Measurements from ENCODE around the gene PTPRG.

Gene PTPRG

DNA sequence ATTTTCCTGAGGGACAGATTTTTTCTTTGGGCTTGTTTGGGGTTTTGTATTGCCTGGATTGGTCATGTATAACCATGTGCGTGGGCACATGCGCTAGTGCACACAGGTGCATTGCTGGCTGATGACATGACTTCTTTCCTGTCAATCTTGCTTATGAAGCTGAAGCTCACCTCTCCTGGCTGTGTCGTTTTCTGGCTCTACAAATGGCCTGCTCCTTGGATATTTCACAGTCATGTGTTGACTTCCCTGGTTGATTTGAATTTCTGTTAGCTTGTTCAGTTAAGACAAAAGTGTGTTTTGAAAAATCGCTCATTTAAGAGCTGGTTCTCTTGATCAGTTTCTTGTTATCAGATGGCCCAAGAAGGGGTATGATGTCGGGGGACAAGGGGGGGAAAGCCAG is 11.5 kb downstream of the PTPRG start:
- H3K9me3 Mint-ChIP-seq, result no peaks in the 10 kb centered on the region
- H3K4me1 Mint-ChIP-seq, result no peaks in the 10 kb centered on the region
- no peak overlapping the region for H3K27ac Mint-ChIP-seq
- ATAC-seq, result no peak
- DNase-seq (ENCODE audit: low spot score in 2 of 2), result no peak
- H3K36me3 Mint-ChIP-seq, result no peaks in the 10 kb centered on the region
- no peak overlapping the region for H3K4me3 Mint-ChIP-seq

GRCh38 chr3:61573441-61573840 is 12.1 kb downstream of the PTPRG start:
- Mint-ChIP-seq H3K4me1 (no peaks in the 10 kb centered on the region), H3K4me3 (no peak overlapping the region), H3K36me3 (no peaks in the 10 kb centered on the region), H3K27ac (no peak overlapping the region), H3K9me3 (no peaks in the 10 kb centered on the region)
- DNase-seq (ENCODE audit: low spot score in 2 of 2) (no peak), ATAC-seq (no peak)

GRCh38 chr3:61574854-61575253 is 13.5 kb downstream of the PTPRG start:
- no peak overlapping the region for H3K27ac Mint-ChIP-seq
- DNase-seq (ENCODE audit: low spot score in 2 of 2) (no peak), ATAC-seq (no peak)
- H3K4me1 Mint-ChIP-seq, result no peaks in the 10 kb centered on the region
- H3K36me3 Mint-ChIP-seq, result no peaks in the 10 kb centered on the region
- H3K4me3 Mint-ChIP-seq, result no peak overlapping the region
- no peaks in the 10 kb centered on the region for H3K9me3 Mint-ChIP-seq

DNA sequence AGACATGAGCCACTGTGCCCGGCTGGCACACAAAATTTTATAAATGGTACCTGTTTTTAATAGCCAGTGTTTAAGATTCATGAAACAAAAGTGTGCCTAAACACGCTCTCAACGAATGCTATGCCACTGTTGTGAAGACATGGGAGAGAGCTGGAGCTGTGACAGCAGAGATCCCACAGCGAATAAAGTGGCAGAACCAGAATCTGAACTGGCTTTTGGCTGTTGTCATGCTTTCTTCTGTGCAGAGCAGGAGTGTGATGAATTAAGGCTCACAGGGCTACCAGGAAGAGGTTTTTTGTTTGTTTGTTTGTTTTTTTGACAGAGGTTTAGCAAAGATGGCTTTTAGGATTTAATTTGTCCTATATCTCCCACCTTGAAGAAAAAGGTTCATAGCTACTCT is 14.5 kb downstream of the PTPRG start:
- Mint-ChIP-seq H3K4me3 (no peak overlapping the region), H3K36me3 (no peaks in the 10 kb centered on the region), H3K4me1 (no peaks in the 10 kb centered on the region), H3K27ac (no peak overlapping the region), H3K9me3 (no peaks in the 10 kb centered on the region)
- DNase-seq (ENCODE audit: low spot score in 2 of 2), result no peak
- ATAC-seq, result no peak

DNA sequence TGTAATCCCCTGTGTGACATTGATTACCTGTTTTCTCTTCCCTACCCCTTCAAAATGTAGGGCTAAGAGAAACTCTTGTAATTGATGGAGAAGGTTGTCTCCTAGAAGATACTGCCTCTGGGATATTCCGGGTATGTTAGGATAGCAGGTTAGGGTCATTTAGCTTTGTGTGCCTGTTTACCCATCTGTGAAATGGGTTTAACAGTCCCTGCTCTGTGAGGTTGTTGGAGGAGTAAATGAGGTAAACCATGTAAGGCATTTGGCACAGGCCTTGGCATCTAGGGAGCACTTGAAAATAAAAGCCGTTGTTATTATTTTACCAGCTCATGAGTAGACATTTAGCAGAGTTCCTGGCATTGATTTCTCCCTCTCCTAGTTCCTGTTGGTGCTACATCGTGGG is 16.4 kb downstream of the PTPRG start:
- no peaks in the 10 kb centered on the region for H3K36me3 Mint-ChIP-seq
- DNase-seq (ENCODE audit: low spot score in 2 of 2) (no peak), ATAC-seq (no peak)
- no peak overlapping the region for H3K4me3 Mint-ChIP-seq
- no peaks in the 10 kb centered on the region for H3K9me3 Mint-ChIP-seq
- H3K4me1 Mint-ChIP-seq, result no peaks in the 10 kb centered on the region
- no peak overlapping the region for H3K27ac Mint-ChIP-seq

- Mint-ChIP-seq H3K9me3 (peaks cover 3% of the 10 kb centered on the region), H3K4me1 (no peaks in the 10 kb centered on the region), H3K4me3 (no peak overlapping the region), H3K36me3 (no peaks in the 10 kb centered on the region), H3K27ac (no peak overlapping the region)
- DNase-seq (ENCODE audit: low spot score in 2 of 2) (no peak), ATAC-seq (no peak)
Measured at GRCh38 chr3:61578667-61579367, 17.4 kb downstream of the PTPRG start.

DNA sequence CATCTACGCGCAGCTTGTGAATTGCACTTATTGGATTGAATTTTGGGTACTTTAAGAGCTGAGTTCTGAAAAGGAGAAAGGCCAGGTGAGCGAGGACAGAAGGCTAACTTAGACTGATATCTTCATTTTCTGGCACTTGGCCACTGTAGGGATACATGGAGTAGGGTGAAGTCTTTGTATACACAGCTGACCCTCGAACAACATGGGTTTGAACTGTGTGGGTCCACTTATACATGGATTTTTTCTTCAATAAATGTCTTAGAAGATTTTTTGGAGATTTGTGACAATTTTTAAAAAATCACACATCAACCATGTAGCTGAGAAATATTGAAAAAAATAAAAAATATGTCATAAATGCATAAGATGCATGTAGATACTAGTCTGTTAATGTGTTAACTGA is 18.3 kb downstream of the PTPRG start:
- DNase-seq (ENCODE audit: low spot score in 2 of 2) (no peak), ATAC-seq (no peak)
- H3K36me3 Mint-ChIP-seq, result no peaks in the 10 kb centered on the region
- H3K27ac Mint-ChIP-seq, result no peak overlapping the region
- H3K4me1 Mint-ChIP-seq, result no peaks in the 10 kb centered on the region
- peaks cover 3% of the 10 kb centered on the region for H3K9me3 Mint-ChIP-seq
- no peak overlapping the region for H3K4me3 Mint-ChIP-seq

GRCh38 chr3:61580982-61581643 is 19.7 kb downstream of the PTPRG start:
- Mint-ChIP-seq H3K27ac (no peak overlapping the region), H3K36me3 (no peaks in the 10 kb centered on the region), H3K4me3 (no peak overlapping the region), H3K4me1 (no peaks in the 10 kb centered on the region), H3K9me3 (peaks cover 3% of the 10 kb centered on the region)
- ATAC-seq (no peak), DNase-seq (ENCODE audit: low spot score in 2 of 2) (no peak)

GRCh38 chr3:61582287-61582686 is 20.9 kb downstream of the PTPRG start:
- peaks cover 3% of the 10 kb centered on the region for H3K9me3 Mint-ChIP-seq
- H3K36me3 Mint-ChIP-seq, result no peaks in the 10 kb centered on the region
- DNase-seq (ENCODE audit: low spot score in 2 of 2), result no peak
- H3K4me1 Mint-ChIP-seq, result no peaks in the 10 kb centered on the region
- no peak overlapping the region for H3K4me3 Mint-ChIP-seq
- no peak overlapping the region for H3K27ac Mint-ChIP-seq
- ATAC-seq, result no peak

- Mint-ChIP-seq H3K4me3 (no peak overlapping the region), H3K4me1 (no peaks in the 10 kb centered on the region), H3K9me3 (peaks cover 3% of the 10 kb centered on the region), H3K36me3 (no peaks in the 10 kb centered on the region), H3K27ac (no peak overlapping the region)
- no peak for ATAC-seq
- DNase-seq (ENCODE audit: low spot score in 2 of 2), result no peak
Measured at GRCh38 chr3:61582846-61583245, 21.5 kb downstream of the PTPRG start.

GRCh38 chr3:61583890-61584875 is 22.8 kb downstream of the PTPRG start:
- DNase-seq (ENCODE audit: low spot score in 2 of 2) (no peak), ATAC-seq (no peak)
- H3K27ac Mint-ChIP-seq, result no peak overlapping the region
- H3K4me3 Mint-ChIP-seq, result no peak overlapping the region
- H3K9me3 Mint-ChIP-seq, result peaks cover 3% of the 10 kb centered on the region
- no peaks in the 10 kb centered on the region for H3K36me3 Mint-ChIP-seq
- no peaks in the 10 kb centered on the region for H3K4me1 Mint-ChIP-seq

DNA sequence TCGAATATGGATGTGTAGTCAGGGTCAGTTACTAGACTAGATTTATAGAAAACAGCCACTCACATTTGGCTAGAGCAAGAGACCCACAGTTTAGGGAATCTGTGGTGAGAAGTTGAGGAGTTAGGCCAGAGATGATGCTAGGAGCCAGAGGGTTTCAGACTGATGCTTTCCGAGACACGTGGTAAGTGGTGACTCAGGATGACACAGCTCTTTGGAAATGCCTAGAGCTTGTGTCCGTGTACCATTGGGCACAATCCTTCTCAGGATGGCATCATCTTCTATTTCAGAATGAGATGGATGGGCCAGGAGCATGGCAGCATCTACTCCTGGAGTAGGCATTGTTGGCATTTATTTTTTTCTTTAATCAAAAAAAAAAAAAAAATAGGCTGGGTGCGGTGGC is 28.5 kb downstream of the PTPRG start:
- Mint-ChIP-seq H3K4me1 (no peaks in the 10 kb centered on the region), H3K36me3 (no peaks in the 10 kb centered on the region), H3K9me3 (peaks cover 3% of the 10 kb centered on the region), H3K27ac (no peak overlapping the region), H3K4me3 (no peak overlapping the region)
- no peak for ATAC-seq
- no peak for DNase-seq (ENCODE audit: low spot score in 2 of 2)

GRCh38 chr3:61591300-61591699 is 29.9 kb downstream of the PTPRG start:
- Mint-ChIP-seq H3K9me3 (peaks cover 3% of the 10 kb centered on the region), H3K4me3 (no peak overlapping the region), H3K27ac (no peak overlapping the region), H3K36me3 (no peaks in the 10 kb centered on the region), H3K4me1 (no peaks in the 10 kb centered on the region)
- DNase-seq (ENCODE audit: low spot score in 2 of 2) (no peak), ATAC-seq (no peak)

DNA sequence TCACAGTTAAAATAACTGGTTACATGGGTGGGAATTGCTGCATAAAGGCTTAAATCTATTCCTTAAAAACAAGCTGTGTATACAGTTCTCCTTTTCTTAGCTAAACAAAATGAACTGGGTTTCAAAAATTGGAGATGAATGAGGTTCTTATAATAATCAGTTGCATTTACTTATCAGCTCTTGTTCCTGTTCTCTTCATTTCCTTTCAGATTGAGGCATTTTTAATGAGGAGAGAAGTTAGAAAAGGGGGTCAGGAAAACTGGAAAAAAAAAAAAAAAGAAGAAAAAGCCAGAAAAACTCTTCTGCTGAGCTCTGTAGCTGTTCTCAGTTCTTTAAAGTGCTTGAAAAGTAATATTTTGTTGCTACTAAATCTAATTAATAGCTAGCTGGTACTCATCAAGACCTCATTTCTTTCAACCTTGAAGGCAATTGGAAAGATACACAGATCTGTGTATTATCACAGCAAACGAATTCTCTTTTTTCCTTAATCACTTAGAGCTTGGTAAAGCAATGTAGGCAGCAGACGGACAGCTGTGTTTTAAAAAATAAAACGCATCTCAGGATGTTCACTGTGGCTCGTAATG is 32.2 kb downstream of the PTPRG start:
- no peaks in the 10 kb centered on the region for H3K4me1 Mint-ChIP-seq
- no peak overlapping the region for H3K4me3 Mint-ChIP-seq
- no peak for ATAC-seq
- peaks cover 3% of the 10 kb centered on the region for H3K9me3 Mint-ChIP-seq
- H3K27ac Mint-ChIP-seq, result no peak overlapping the region
- H3K36me3 Mint-ChIP-seq, result no peaks in the 10 kb centered on the region
- DNase-seq (ENCODE audit: low spot score in 2 of 2), result no peak
